ENCODE results near the gene ETFB. TPM values are rescaled to one million over a fixed set of nuclear protein-coding genes. Genes with fewer than 3 reads are reported as not detected.

Gene ETFB
- total RNA-seq, 1 experiment from 2014 or later: 140 TPM

GRCh38 chr19:51330366-51330765 is 35.8 kb downstream of the ETFB start:
- no peaks in the 10 kb centered on the region for H4K20me1 ChIP-seq (ENCODE audit: insufficient read depth)
- intact Hi-C loops (cut with micrococcal nuclease): no loop called here
- POLR2A ChIA-PET: no interaction called here

GRCh38 chr19:51329411-51329810 is 36.8 kb downstream of the ETFB start:
- Histone ChIP-seq H3K27ac (ENCODE audit: low read depth, low read length) (no peak overlapping the region), H2AFZ (ENCODE audit: low read depth, low read length, poor library complexity, severe bottlenecking) (no peak overlapping the region), H3K4me3 (replicated peaks in 1 of 2; ENCODE audit: low read depth in 1 of 2, low read length in 2 of 2) (no peak overlapping the region), H3K4me1 (ENCODE audit: control insufficient read depth in 1 of 2, insufficient read depth in 2 of 2, low read length in 2 of 2) (peaks cover 2 to 10% of the 10 kb centered on the region in 2 experiments; a peak in 2 of 4 replicates), H3K9me2 (ENCODE audit: insufficient read depth) (no peaks in the 10 kb centered on the region), H3K4me2 (ENCODE audit: low read length) (no peak overlapping the region), H3K9ac (ENCODE audit: low read length) (no peak overlapping the region), H3K79me2 (ENCODE audit: insufficient read depth, low read length) (no peaks in the 10 kb centered on the region), H3K36me3 (ENCODE audit: control insufficient read depth in 1 of 2, insufficient read depth in 2 of 2, low read length in 2 of 2) (no peaks in the 10 kb centered on the region), H3K9me3 (ENCODE audit: control insufficient read depth in 1 of 2, insufficient read depth in 1 of 2, low read depth in 1 of 2, low read length in 2 of 2) (no peaks in the 10 kb centered on the region), H3K27me3 (ENCODE audit: insufficient read depth, low read length) (no peaks in the 10 kb centered on the region), H4K20me1 (ENCODE audit: insufficient read depth) (no peaks in the 10 kb centered on the region)
- DNase-seq (ENCODE audit: low read depth, low spot score): no peak
- TF ChIP-seq ZBTB33 (IDR thresholded peaks at IDR 0.05; ENCODE audit: extremely low read depth, insufficient replicate concordance, low read length): no peak
- intact Hi-C loops (cut with micrococcal nuclease): no loop called here
- POLR2A ChIA-PET: no interaction called here
- CTCF ChIA-PET: no interaction called here
- RAD21 ChIA-PET (ENCODE audit: low non-redundant PET in 1 of 2, low total read pairs in 2 of 2, uncharacterized antibody in 2 of 2, unreplicated experiment in 2 of 2): no interaction called here
- no TSS peak for BruUV-seq (replicated peaks)
- ATAC-seq: no peak

More at GRCh38 chr19:51330366-51330765, 35.8 kb downstream of the ETFB start:
- Histone ChIP-seq H3K79me2 (ENCODE audit: insufficient read depth, low read length) (no peaks in the 10 kb centered on the region), H3K4me3 (replicated peaks in 1 of 2; ENCODE audit: low read depth in 1 of 2, low read length in 2 of 2) (no peak overlapping the region), H2AFZ (ENCODE audit: low read depth, low read length, poor library complexity, severe bottlenecking) (no peak overlapping the region), H3K27me3 (ENCODE audit: insufficient read depth, low read length) (no peaks in the 10 kb centered on the region), H3K4me2 (ENCODE audit: low read length) (no peak overlapping the region), H3K9ac (ENCODE audit: low read length) (no peak overlapping the region), H3K36me3 (ENCODE audit: control insufficient read depth in 1 of 2, insufficient read depth in 2 of 2, low read length in 2 of 2) (no peaks in the 10 kb centered on the region), H3K9me2 (ENCODE audit: insufficient read depth) (no peaks in the 10 kb centered on the region), H3K9me3 (ENCODE audit: control insufficient read depth in 1 of 2, insufficient read depth in 1 of 2, low read depth in 1 of 2, low read length in 2 of 2) (no peaks in the 10 kb centered on the region), H3K27ac (ENCODE audit: low read depth, low read length) (no peak overlapping the region), H3K4me1 (ENCODE audit: control insufficient read depth in 1 of 2, insufficient read depth in 2 of 2, low read length in 2 of 2) (peaks cover 2 to 10% of the 10 kb centered on the region in 2 experiments; a peak in 2 of 4 replicates)
- ATAC-seq: no peak
- no TSS peak for BruUV-seq (replicated peaks)
- DNase-seq (ENCODE audit: low read depth, low spot score): no peak
- ChIA-PET CTCF (no interaction called here), RAD21 (ENCODE audit: low non-redundant PET in 1 of 2, low total read pairs in 2 of 2, uncharacterized antibody in 2 of 2, unreplicated experiment in 2 of 2) (no interaction called here)
- no peak for TF ChIP-seq ATF3 (IDR thresholded peaks at IDR 0.05)
- no peak for TF ChIP-seq CBX3 (IDR thresholded peaks at IDR 0.05; ENCODE audit: low read depth)
- TF ChIP-seq ELF1 (IDR thresholded peaks at IDR 0.05; ENCODE audit: borderline replicate concordance, low read depth): no peak
- no peak for TF ChIP-seq ZFX (IDR thresholded peaks at IDR 0.05)
- no peak for TF ChIP-seq FOSL1 (IDR thresholded peaks at IDR 0.05; ENCODE audit: low read depth)
- no peak for TF ChIP-seq POLR2AphosphoS5 (IDR thresholded peaks at IDR 0.05; ENCODE audit: low read depth, low read length)
- no peak for TF ChIP-seq EZH2phosphoT487 (IDR thresholded peaks at IDR 0.05; ENCODE audit: borderline replicate concordance)
- no peak for TF ChIP-seq CEBPB (IDR thresholded peaks at IDR 0.05; ENCODE audit: low read depth)
- no peak for TF ChIP-seq SP1 (IDR thresholded peaks at IDR 0.05; ENCODE audit: low read depth)
- TF ChIP-seq ZNF274 (IDR thresholded peaks at IDR 0.05; ENCODE audit: low read depth, low read length): no peak

Data from HCT116 (cell line).